T-helper 2 cell treated with Interferon-gamma antibody and Interleukin-4, amounts not matched to agents 5 μg/mL and 100 μg/mL, for 36 hours (primary cell): ENCODE data around the gene ACVR1C.

ENCODE experiments used
- DNase-seq: peaks from one replicate; pipeline ENCODE4 v3.0.0; 2021; ENCODE audit warnings: low spot score
- H3K27ac Mint-ChIP-seq: one replicate; pipeline ENCODE4 v1.8.0; 2021; ENCODE audit warnings: mild to moderate bottlenecking, mixed read lengths
- H3K27me3 Mint-ChIP-seq: one replicate; pipeline ENCODE4 v1.8.0; 2021; ENCODE audit warnings: low read depth, mixed read lengths
- H3K36me3 Mint-ChIP-seq: one replicate; pipeline ENCODE4 v1.8.0; 2021; ENCODE audit warnings: low read depth, mixed read lengths
- H3K4me1 Mint-ChIP-seq: one replicate; pipeline ENCODE4 v1.8.0; 2021; ENCODE audit warnings: low read depth, mixed read lengths
- H3K4me3 Mint-ChIP-seq: one replicate; pipeline ENCODE4 v1.8.0; 2022; ENCODE audit warnings: mild to moderate bottlenecking, moderate library complexity, mixed read lengths
- H3K9me3 Mint-ChIP-seq: one replicate; pipeline ENCODE4 v1.8.0; 2021; ENCODE audit warnings: mixed read lengths

ACVR1C gene

GRCh38 chr2:157500334-157500733, 128.3 kb downstream of the ACVR1C start:
- Mint-ChIP-seq H3K36me3 (no peaks in the 10 kb centered on the region), H3K4me1 (peaks cover 15% of the 10 kb centered on the region), H3K9me3 (no peaks in the 10 kb centered on the region), H3K4me3 (no peak overlapping the region), H3K27ac (no peak overlapping the region), H3K27me3 (no peaks in the 10 kb centered on the region)
- DNase-seq = no peak

GRCh38 chr2:157498483-157498882, 130.2 kb downstream of the ACVR1C start:
- Mint-ChIP-seq H3K27me3 (no peaks in the 10 kb centered on the region), H3K36me3 (no peaks in the 10 kb centered on the region), H3K4me1 (peaks cover 21% of the 10 kb centered on the region), H3K27ac (no peak overlapping the region), H3K9me3 (no peaks in the 10 kb centered on the region), H3K4me3 (no peak overlapping the region)
- DNase-seq = no peak

- DNase-seq = no peak
- H3K9me3 Mint-ChIP-seq = no peaks in the 10 kb centered on the region
- peaks cover 28% of the 10 kb centered on the region for H3K4me1 Mint-ChIP-seq
- H3K27me3 Mint-ChIP-seq = no peaks in the 10 kb centered on the region
- H3K27ac Mint-ChIP-seq = no peak overlapping the region
- no peaks in the 10 kb centered on the region for H3K36me3 Mint-ChIP-seq
- H3K4me3 Mint-ChIP-seq = no peak overlapping the region
These were observed 130.9 kb downstream of the ACVR1C start for GRCh38 chr2:157497638-157498314.

GRCh38 chr2:157492189-157492773, 136.4 kb downstream of the ACVR1C start:
- Mint-ChIP-seq H3K4me3 (no peak overlapping the region), H3K9me3 (no peaks in the 10 kb centered on the region), H3K36me3 (no peaks in the 10 kb centered on the region), H3K27ac (no peak overlapping the region), H3K4me1 (peaks cover 54% of the 10 kb centered on the region), H3K27me3 (no peaks in the 10 kb centered on the region)
- DNase-seq = no peak

- Mint-ChIP-seq H3K36me3 (no peaks in the 10 kb centered on the region), H3K4me3 (no peak overlapping the region), H3K27me3 (no peaks in the 10 kb centered on the region), H3K9me3 (no peaks in the 10 kb centered on the region), H3K27ac (no peak overlapping the region), H3K4me1 (peaks cover 72% of the 10 kb centered on the region)
- DNase-seq = no peak
These were observed 138.7 kb downstream of the ACVR1C start for GRCh38 chr2:157489983-157490382.

GRCh38 chr2:157488877-157489276, 139.8 kb downstream of the ACVR1C start:
- no peaks in the 10 kb centered on the region for H3K36me3 Mint-ChIP-seq
- DNase-seq = no peak
- H3K27ac Mint-ChIP-seq = peak overlapping the region; percentile 1
- H3K4me3 Mint-ChIP-seq = no peak overlapping the region
- no peaks in the 10 kb centered on the region for H3K9me3 Mint-ChIP-seq
- no peaks in the 10 kb centered on the region for H3K27me3 Mint-ChIP-seq
- peaks cover 70% of the 10 kb centered on the region for H3K4me1 Mint-ChIP-seq

GRCh38 chr2:157487747-157488146, 140.9 kb downstream of the ACVR1C start:
- Mint-ChIP-seq H3K36me3 (peaks cover 2% of the 10 kb centered on the region), H3K27me3 (no peaks in the 10 kb centered on the region), H3K27ac (peak overlapping the region; percentile 11), H3K9me3 (no peaks in the 10 kb centered on the region), H3K4me3 (no peak overlapping the region), H3K4me1 (peaks cover 59% of the 10 kb centered on the region)
- DNase-seq = no peak

GRCh38 chr2:157487271-157487610, 141.4 kb downstream of the ACVR1C start:
- H3K9me3 Mint-ChIP-seq = no peaks in the 10 kb centered on the region
- H3K36me3 Mint-ChIP-seq = peaks cover 2% of the 10 kb centered on the region
- H3K27me3 Mint-ChIP-seq = no peaks in the 10 kb centered on the region
- peak overlapping the region; percentile 38 for H3K4me3 Mint-ChIP-seq
- H3K4me1 Mint-ChIP-seq = peaks cover 59% of the 10 kb centered on the region
- no peak for DNase-seq
- H3K27ac Mint-ChIP-seq = peak overlapping the region; percentile 38

GRCh38 chr2:157486596-157487270, 141.9 kb downstream of the ACVR1C start:
- DNase-seq = no peak
- H3K36me3 Mint-ChIP-seq = peaks cover 2% of the 10 kb centered on the region
- H3K4me3 Mint-ChIP-seq = peak overlapping the region; percentile 38
- no peaks in the 10 kb centered on the region for H3K27me3 Mint-ChIP-seq
- peaks cover 57% of the 10 kb centered on the region for H3K4me1 Mint-ChIP-seq
- H3K27ac Mint-ChIP-seq = peak overlapping the region; percentile 7
- no peaks in the 10 kb centered on the region for H3K9me3 Mint-ChIP-seq

GRCh38 chr2:157480182-157480961, 148.3 kb downstream of the ACVR1C start:
- Mint-ChIP-seq H3K27ac (peak overlapping the region; percentile 91), H3K4me1 (peaks cover 64% of the 10 kb centered on the region), H3K36me3 (peaks cover 17% of the 10 kb centered on the region), H3K4me3 (peak overlapping the region; percentile 72), H3K9me3 (peaks cover 5% of the 10 kb centered on the region), H3K27me3 (no peaks in the 10 kb centered on the region)
- peak; percentile 69 for DNase-seq

- peak overlapping the region; percentile 91 for H3K27ac Mint-ChIP-seq
- peaks cover 69% of the 10 kb centered on the region for H3K4me1 Mint-ChIP-seq
- DNase-seq = no peak
- H3K27me3 Mint-ChIP-seq = no peaks in the 10 kb centered on the region
- peaks cover 5% of the 10 kb centered on the region for H3K9me3 Mint-ChIP-seq
- peak overlapping the region; percentile 72 for H3K4me3 Mint-ChIP-seq
- H3K36me3 Mint-ChIP-seq = peaks cover 17% of the 10 kb centered on the region
These were observed 149.3 kb downstream of the ACVR1C start for GRCh38 chr2:157479081-157480027.

GRCh38 chr2:157477919-157478318, 150.7 kb downstream of the ACVR1C start:
- Mint-ChIP-seq H3K27me3 (no peaks in the 10 kb centered on the region), H3K4me1 (peaks cover 82% of the 10 kb centered on the region), H3K4me3 (peak overlapping the region; percentile 41), H3K9me3 (peaks cover 5% of the 10 kb centered on the region), H3K27ac (peak overlapping the region; percentile 75), H3K36me3 (peaks cover 15% of the 10 kb centered on the region)
- no peak for DNase-seq
